HEK293 (cell line): ENCODE data around the gene FOXJ2.

Source experiments
- IKZF3 ChIP-seq: fragments of 450-650 bp; IDR thresholded peaks from 2 replicates; pipeline ENCODE4 v1.5.0; 2018; ENCODE audit warnings: missing biosample characterization, mild to moderate bottlenecking, missing genetic modification characterization, moderate library complexity
- PRDM10 ChIP-seq: fragments of 450-650 bp; formaldehyde crosslinking; IDR thresholded peaks from 2 replicates; pipeline ENCODE4 v1.5.1; 2016; ENCODE audit warnings: missing biosample characterization, missing genetic modification characterization
- PRDM6 ChIP-seq: fragments of 450-650 bp; formaldehyde crosslinking; IDR thresholded peaks from 2 replicates; pipeline ENCODE4 v1.5.1; 2017; ENCODE audit warnings: missing biosample characterization, missing genetic modification characterization
- REST ChIP-seq: fragments of 450-650 bp; formaldehyde crosslinking; IDR thresholded peaks from 2 replicates; pipeline ENCODE4 v1.5.1; 2016; ENCODE audit warnings: missing biosample characterization, missing genetic modification characterization
- ZBTB10 ChIP-seq: fragments of 450-650 bp; formaldehyde crosslinking; IDR thresholded peaks from 2 replicates; pipeline ENCODE4 v1.5.1; 2016; ENCODE audit warnings: missing biosample characterization, missing genetic modification characterization
- ZBTB48 ChIP-seq: fragments of 450-650 bp; formaldehyde crosslinking; IDR thresholded peaks from 2 replicates; pipeline ENCODE4 v1.5.1; 2016; ENCODE audit warnings: missing biosample characterization, missing genetic modification characterization
- ZFP3 ChIP-seq: fragments of 450-650 bp; formaldehyde crosslinking; IDR thresholded peaks from 2 replicates; pipeline ENCODE4 v1.5.1; 2016; ENCODE audit warnings: low read depth, missing biosample characterization, missing genetic modification characterization
- ZFP37 ChIP-seq: fragments of 450-650 bp; formaldehyde crosslinking; IDR thresholded peaks from 2 replicates; pipeline ENCODE4 v1.5.1; 2016; ENCODE audit warnings: missing biosample characterization, missing genetic modification characterization
- ZIC2 ChIP-seq: fragments of 450-650 bp; formaldehyde crosslinking; IDR thresholded peaks from 2 replicates; pipeline ENCODE4 v1.5.1; 2016; ENCODE audit warnings: missing biosample characterization, missing genetic modification characterization
- ZNF121 ChIP-seq: fragments of 450-650 bp; formaldehyde crosslinking; IDR thresholded peaks from 2 replicates; pipeline ENCODE4 v1.5.1; 2016; ENCODE audit warnings: missing biosample characterization, missing genetic modification characterization
- ZNF341 ChIP-seq: fragments of 450-650 bp; formaldehyde crosslinking; IDR thresholded peaks from 2 replicates; pipeline ENCODE4; 2016; ENCODE audit warnings: low read depth, missing biosample characterization, missing genetic modification characterization
- ZNF354C ChIP-seq: fragments of 450-650 bp; formaldehyde crosslinking; IDR thresholded peaks from 2 replicates; pipeline ENCODE4 v1.5.1; 2016; ENCODE audit warnings: missing biosample characterization, missing genetic modification characterization, low read depth, borderline replicate concordance
- ZNF366 ChIP-seq: fragments of 450-650 bp; formaldehyde crosslinking; conservative IDR thresholded peaks from 2 replicates; pipeline ENCODE4 v1.5.1; 2016; ENCODE audit warnings: missing biosample characterization, missing genetic modification characterization
- ZNF394 ChIP-seq: fragments of 450-650 bp; formaldehyde crosslinking; IDR thresholded peaks from 2 replicates; pipeline ENCODE4 v1.5.1; 2016; ENCODE audit warnings: missing biosample characterization, missing genetic modification characterization, mild to moderate bottlenecking, moderate library complexity, borderline replicate concordance
- ZNF426 ChIP-seq: fragments of 450-650 bp; formaldehyde crosslinking; IDR thresholded peaks from 2 replicates; pipeline ENCODE4 v1.5.1; 2017; ENCODE audit warnings: missing biosample characterization, missing genetic modification characterization, mild to moderate bottlenecking, inconsistent platforms, moderate library complexity
- ZNF433 ChIP-seq: fragments of 450-650 bp; formaldehyde crosslinking; IDR thresholded peaks from 2 replicates; pipeline ENCODE4 v1.5.1; 2016; ENCODE audit warnings: missing biosample characterization, missing genetic modification characterization, low read depth
- ZNF48 ChIP-seq: fragments of 450-650 bp; formaldehyde crosslinking; IDR thresholded peaks from 2 replicates; pipeline ENCODE4 v1.5.1; 2016; ENCODE audit warnings: missing biosample characterization, missing genetic modification characterization
- ZNF513 ChIP-seq: fragments of 450-650 bp; IDR thresholded peaks from 2 replicates; pipeline ENCODE4 v1.5.1; 2018; ENCODE audit warnings: missing biosample characterization, missing genetic modification characterization
- ZNF621 ChIP-seq: fragments of 450-650 bp; formaldehyde crosslinking; IDR thresholded peaks from 2 replicates; pipeline ENCODE4 v1.5.1; 2017; ENCODE audit warnings: missing biosample characterization, missing genetic modification characterization
- ZNF837 ChIP-seq: fragments of 450-650 bp; formaldehyde crosslinking; IDR thresholded peaks from 2 replicates; pipeline ENCODE4 v1.5.1; 2016; ENCODE audit warnings: missing biosample characterization, missing genetic modification characterization

FOXJ2 gene

GRCh38 chr12:8038659-8039114 is 6.2 kb downstream of the FOXJ2 start (continued):
- TF ChIP-seq PRDM10 (tag by site-specific recombination): no peak
- TF ChIP-seq PRDM6 (tag by site-specific recombination): no peak
- TF ChIP-seq REST (tag by site-specific recombination): no peak
- TF ChIP-seq ZFP3: no peak
- no peak for TF ChIP-seq ZFP37 (tag by site-specific recombination)
- TF ChIP-seq IKZF3 (tag by site-specific recombination): peak; percentile 59; the same call in 1 of the 2 replicates
- TF ChIP-seq ZNF426: no peak
- no peak for TF ChIP-seq ZBTB10 (tag by site-specific recombination)
- peak; percentile 99 for TF ChIP-seq ZIC2 (tag by site-specific recombination)
- TF ChIP-seq ZNF48: no peak
- TF ChIP-seq ZNF837 (tag by site-specific recombination): no peak
- no peak for TF ChIP-seq ZBTB48 (tag by site-specific recombination)
- no peak for TF ChIP-seq ZNF621 (tag by site-specific recombination)
- no peak for TF ChIP-seq ZNF433
- no peak for TF ChIP-seq ZNF354C (tag by site-specific recombination)
- TF ChIP-seq ZNF121: no peak
- TF ChIP-seq ZNF341 (tag by site-specific recombination): no peak
- TF ChIP-seq ZNF366 (tag by site-specific recombination): peak; percentile 78
- TF ChIP-seq ZNF513 (tag by site-specific recombination): no peak
- peak; percentile 22; the same call in 1 of the 2 replicates for TF ChIP-seq ZNF394 (tag by site-specific recombination)
- TF ChIP-seq, all 188 proteins: peak for 31
